HG03103 (cell line): Measurements from ENCODE around the gene PLIN3.
"Not testable (repeated sequence)": the region's sequence is repeated elsewhere in the genome, so short reads cannot be mapped to it uniquely, and the experiment has no call there.

Source experiments
- ATAC-seq: cut with Tn5 transposase; IDR thresholded peaks from one replicate; pipeline ENCODE4 v1.9.1; 2021; ENCODE audit warnings: low read depth; ENCODE audit not compliant: unreplicated experiment

PLIN3 gene

DNA sequence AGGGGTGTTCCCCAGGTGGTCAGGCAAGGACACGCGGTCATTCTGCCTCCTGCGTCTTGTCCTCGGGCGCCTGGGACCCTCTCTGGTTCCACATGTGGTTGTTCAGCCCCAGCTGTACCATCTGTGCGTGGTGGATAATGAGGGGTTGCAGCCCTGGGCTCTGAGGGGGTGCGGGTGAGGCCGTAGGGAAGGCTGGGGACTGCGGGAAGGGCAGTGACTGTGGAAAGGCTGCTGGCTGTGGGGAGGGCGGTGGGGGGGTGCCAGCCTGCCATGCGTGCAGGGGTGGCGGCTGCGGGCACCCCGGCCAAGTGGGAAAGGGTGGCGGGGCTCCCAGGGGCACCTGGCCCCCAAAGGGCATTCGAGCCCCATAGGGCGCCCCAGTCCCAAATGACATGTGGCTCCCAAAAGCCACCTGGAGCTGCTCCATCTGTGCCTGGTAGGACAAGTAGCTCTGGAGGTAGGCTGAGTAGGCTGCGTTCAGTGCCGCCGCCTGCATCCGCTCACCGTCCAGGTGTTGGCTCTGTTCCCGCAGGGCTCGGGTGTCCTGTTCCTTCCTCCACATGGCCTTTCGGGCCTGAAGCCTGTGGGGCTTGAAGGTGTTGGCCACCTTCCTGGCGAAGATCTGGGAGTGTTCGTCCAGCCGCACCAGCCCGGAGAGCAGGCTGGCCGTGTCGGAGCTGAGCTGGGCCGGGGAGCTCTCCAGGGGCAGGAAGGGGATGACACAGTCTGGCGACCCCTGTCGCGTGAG is 51.1 kb downstream of the PLIN3 start:
- ATAC-seq, result no peak

GRCh38 chr19:4815426-4816201 is 51.9 kb downstream of the PLIN3 start:
- no peak for ATAC-seq

DNA sequence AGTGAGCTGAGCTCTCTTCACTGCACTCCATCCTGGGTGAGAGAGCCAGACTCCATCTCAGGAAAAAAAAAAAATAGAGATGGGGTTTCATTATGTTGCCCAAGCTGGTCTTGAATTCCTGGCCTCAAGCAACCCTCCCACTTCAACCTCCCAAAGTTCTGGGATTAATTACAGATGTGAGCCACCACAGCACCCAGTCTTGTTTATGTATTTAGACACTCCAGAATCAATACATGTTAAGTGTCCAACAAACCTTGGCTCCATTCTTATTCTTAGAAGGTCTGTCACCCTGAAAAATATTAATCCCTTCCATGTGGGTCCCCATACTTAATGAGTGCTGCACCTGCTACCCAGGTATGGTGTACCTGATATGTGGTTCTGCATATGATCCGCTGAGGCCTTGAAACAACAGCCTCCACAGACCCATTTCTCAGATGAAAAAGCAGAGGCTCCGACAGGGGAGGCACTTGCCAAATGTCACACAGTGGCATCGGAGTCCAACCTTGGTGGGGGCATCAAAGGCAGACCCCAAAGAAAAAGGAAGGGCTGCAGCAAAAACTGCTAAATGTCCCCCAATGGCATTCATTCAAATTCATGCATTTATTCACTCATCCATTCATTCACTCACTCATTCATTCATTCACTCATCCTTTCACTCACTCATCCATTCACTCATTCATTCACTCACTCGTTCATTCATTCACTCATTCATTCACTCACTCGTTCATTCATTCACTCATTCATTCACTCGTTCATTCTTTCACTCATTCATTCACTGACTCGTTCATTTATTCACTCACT is 52.6 kb downstream of the PLIN3 start:
- no peak for ATAC-seq

DNA sequence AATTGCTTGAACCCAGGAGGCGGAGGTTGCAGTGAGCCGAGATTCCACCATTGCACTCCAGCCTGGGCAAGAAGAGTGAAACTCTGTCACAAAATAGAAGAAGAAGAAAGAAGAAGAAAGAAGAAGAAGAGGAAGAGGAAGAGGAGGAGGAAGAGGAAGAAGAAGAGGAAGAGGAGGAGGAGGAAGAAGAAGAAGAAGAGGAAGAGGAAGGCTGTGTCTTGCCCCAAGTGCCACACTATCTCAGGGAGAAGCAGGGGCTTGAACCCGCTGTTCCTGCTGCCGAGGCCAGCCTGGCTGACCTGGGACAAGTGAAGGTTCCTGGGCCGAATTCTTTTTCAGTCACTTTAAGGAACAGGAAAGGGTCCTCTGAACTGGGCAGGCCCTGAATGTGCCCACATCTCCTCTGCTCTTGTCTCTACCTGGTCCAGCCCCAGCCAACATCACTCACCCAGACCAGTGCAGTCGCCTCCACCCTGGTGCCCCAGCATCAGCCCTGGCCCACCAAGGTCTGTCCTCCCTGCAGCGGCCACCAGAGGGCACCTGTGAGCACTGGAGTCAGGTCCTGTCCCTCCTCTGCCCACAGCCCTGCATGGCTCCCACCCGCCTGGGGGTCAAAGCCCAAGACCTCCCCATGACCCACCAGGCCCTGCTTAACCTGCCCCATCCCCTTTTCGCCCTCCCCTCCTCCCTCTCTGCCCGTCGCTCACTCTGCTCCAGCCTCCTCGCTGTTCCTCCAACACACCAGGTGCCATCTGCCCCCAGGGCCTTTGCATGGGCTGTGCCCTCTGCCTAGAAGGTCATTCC is 55.9 kb downstream of the PLIN3 start:
- ATAC-seq, result no peak

- no peak for ATAC-seq
Measured at GRCh38 chr19:4807188-4807587, 60.3 kb downstream of the PLIN3 start.

GRCh38 chr19:4806384-4806783 is 61.1 kb downstream of the PLIN3 start:
- ATAC-seq, result no peak

DNA sequence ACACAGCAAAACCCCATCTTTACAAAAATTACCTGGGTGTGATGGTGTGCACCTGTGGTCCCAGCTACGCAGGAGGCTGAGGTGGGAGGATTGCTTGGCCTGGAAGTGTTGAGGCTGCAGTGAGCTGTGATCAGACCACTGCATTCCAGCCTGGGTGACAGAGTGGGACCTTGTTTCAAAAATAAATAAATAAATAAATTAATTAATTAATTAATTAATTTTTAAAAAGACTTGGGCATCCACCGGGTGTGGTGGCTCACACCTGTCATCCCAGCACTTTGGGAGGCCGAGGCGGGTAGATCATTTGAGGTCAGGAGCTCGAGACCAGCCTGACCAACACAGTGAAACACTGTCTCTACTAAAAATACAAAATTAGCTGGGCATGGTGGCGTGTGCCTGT is 62.3 kb downstream of the PLIN3 start:
- ATAC-seq, result not testable (repeated sequence)

GRCh38 chr19:4803736-4804695 is 63.5 kb downstream of the PLIN3 start:
- ATAC-seq, result no peak

DNA sequence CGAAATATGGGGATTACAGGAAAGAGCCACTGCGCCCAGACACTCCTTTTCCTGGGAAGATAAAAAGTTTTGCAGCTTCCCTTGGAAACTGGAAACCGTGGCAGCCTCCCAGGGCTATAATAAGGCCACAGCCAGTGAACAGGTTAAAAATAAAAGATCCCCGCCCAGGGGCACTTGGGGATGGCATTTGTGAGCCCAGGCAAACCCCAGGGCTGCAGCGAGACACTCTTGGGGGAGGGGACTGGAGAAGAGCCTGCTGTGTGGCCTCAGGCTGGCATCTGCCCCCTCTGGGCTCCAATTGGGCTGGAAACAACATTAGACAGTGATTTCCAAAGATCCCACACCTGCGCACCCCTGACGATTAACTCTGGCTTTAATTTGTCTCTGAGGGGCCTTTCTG is 64.8 kb downstream of the PLIN3 start:
- ATAC-seq, result no peak

- ATAC-seq, result no peak
Measured at GRCh38 chr19:4801085-4801619, 66.3 kb downstream of the PLIN3 start.

- ATAC-seq, result no peak
Measured at GRCh38 chr19:4800591-4801081, 66.8 kb downstream of the PLIN3 start.

DNA sequence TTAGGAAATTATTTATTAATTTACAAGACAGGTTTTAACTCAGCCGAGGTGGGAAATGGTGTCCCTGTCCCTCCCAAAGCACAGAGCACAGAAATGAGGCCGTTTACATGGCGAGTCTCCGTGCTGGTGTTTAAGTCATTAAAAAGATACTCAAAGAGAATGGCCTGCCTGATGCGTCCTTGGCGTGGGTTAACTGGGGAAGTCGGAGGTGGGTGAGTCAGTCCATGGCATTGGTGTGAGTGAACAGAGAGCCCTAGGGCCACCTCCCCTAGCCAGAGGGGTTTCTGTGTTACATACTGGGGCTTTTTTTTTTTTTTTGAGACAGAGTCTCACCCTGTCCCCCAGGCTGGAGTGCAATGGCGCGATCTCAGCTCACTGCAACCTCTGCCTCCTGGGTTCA is 72.1 kb downstream of the PLIN3 start:
- ATAC-seq, result no peak

- no peak for ATAC-seq
Measured at GRCh38 chr19:4794971-4795370, 72.5 kb downstream of the PLIN3 start.

- not testable (repeated sequence) for ATAC-seq
Measured at GRCh38 chr19:4793278-4793677, 74.2 kb downstream of the PLIN3 start.

DNA sequence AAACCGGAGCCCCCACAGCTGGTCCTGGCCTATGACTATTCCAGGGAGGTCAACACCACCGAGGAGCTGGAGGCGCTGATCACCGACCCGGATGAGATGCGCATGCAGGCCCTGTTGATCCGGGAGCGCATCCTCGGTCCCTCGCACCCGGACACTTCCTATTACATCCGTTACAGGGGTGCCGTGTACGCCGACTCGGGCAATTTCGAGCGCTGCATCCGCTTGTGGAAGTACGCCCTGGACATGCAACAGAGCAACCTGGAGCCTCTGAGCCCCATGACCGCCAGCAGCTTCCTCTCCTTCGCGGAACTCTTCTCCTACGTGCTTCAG is 74.6 kb downstream of the PLIN3 start:
- not testable (repeated sequence) for ATAC-seq

DNA sequence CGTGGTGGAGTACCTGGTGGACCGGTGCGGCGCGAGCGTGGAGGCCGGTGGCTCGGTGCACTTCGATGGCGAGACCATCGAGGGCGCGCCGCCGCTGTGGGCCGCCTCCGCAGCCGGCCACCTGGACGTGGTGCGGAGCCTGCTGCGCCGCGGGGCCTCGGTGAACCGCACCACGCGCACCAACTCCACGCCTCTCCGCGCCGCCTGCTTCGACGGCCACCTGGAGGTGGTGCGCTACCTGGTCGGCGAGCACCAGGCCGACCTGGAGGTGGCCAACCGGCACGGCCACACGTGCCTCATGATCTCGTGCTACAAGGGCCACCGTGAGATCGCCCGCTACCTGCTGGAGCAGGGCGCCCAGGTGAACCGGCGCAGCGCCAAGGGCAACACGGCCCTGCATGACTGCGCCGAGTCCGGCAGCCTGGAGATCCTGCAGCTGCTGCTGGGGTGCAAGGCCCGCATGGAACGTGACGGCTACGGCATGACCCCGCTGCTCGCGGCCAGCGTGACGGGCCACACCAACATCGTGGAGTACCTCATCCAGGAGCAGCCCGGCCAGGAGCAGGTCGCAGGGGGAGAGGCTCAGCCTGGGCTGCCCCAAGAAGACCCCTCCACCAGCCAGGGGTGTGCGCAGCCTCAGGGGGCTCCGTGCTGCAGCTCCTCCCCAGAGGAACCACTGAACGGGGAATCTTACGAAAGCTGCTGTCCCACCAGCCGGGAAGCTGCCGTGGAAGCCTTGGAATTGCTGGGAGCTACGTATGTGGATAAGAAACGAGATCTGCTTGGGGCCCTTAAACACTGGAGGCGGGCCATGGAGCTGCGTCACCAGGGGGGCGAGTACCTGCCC is 75.2 kb downstream of the PLIN3 start:
- ATAC-seq, result not testable (repeated sequence)

DNA sequence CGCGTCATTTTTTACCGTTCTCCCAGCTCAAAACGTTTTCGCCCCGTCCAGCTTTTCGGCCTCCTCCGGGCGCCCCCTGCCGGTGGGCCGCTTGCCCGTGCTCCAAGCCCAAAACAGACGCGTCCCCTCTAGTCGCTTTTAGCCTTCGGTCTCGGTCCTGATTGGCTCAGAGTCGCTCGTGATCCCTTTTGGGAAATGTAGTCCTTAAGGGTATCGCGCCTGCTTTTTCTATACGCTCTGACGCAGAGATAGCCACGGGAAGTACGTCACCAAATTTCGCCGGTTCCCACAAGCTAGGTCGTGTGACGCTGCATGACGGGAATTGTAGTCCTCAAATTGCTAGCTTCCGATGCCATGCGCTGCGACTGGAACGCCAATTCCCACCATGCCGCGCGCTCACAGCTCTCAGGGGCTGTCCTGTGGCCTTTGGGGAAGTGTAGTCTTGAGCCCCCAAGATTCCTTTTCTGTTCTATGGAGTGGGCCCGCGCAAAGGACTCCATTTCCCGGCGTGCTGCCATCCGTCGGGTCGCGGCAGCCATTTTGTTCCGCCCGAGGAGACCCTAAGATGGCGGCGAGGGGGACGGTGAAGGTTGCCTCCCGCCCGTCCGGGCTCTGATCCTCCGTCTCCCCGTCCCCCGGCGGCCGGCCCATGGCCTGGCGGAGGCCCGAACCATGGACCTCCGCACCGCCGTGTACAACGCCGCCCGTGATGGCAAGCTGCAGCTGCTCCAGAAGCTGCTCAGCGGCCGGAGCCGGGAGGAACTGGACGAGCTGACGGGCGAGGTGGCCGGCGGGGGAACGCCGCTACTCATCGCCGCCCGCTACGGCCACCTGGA is 76.1 kb downstream of the PLIN3 start, which contains the start of gene FEM1A:
FEM1A (plus strand) TSS at position 552 of the 836 bp plus-strand sequence; CDS start at position 673, 121 bp downstream.
- ATAC-seq, result peak; percentile 85
